Osteocyte (in vitro differentiated cells): ENCODE measurements around the gene HOXD10. TPM values are rescaled to one million over a fixed set of nuclear protein-coding genes. Genes with fewer than 3 reads are reported as not detected.

Source experiments
- DNase-seq: peaks from one replicate; pipeline ENCODE4 v3.0.0; 2021; ENCODE audit warnings: mixed read lengths; ENCODE audit not compliant: unreplicated experiment; ENCODE audit errors: extremely low spot score
- H3K27ac Mint-ChIP-seq: one replicate; pipeline ENCODE4 v1.8.0; 2021; ENCODE audit warnings: mild to moderate bottlenecking, mixed read lengths; ENCODE audit not compliant: unreplicated experiment
- H3K27me3 Mint-ChIP-seq: one replicate; pipeline ENCODE4 v1.8.0; 2021; ENCODE audit warnings: mixed read lengths; ENCODE audit not compliant: unreplicated experiment
- H3K36me3 Mint-ChIP-seq: one replicate; pipeline ENCODE4 v1.8.0; 2021; ENCODE audit warnings: mixed read lengths; ENCODE audit not compliant: unreplicated experiment
- H3K4me1 Mint-ChIP-seq: one replicate; pipeline ENCODE4 v1.8.0; 2021; ENCODE audit warnings: mixed read lengths; ENCODE audit not compliant: unreplicated experiment
- H3K4me3 Mint-ChIP-seq: one replicate; pipeline ENCODE4 v1.8.0; 2021; ENCODE audit warnings: mild to moderate bottlenecking, moderate library complexity, mixed read lengths; ENCODE audit not compliant: unreplicated experiment
- H3K9me3 Mint-ChIP-seq: one replicate; pipeline ENCODE4 v1.8.0; 2021; ENCODE audit warnings: mixed read lengths; ENCODE audit not compliant: unreplicated experiment
- CTCF ChIP-seq: fragments of 200-600 bp; sonication (generic); IDR thresholded peaks from 2 replicates; pipeline ENCODE4 v1.5.0; 2021; ENCODE audit warnings: antibody characterized with exemption, mild to moderate bottlenecking, moderate library complexity
- total RNA-seq: library from RNA; stranded (reverse); gene quantifications from 2 replicates; pipeline ENCODE4 v1.2.1, GENCODE V29; 2021

The HOXD10 gene
- total RNA-seq, 1 donor from 2014 or later = not detected

- peaks cover 87% of the 10 kb centered on the region for H3K27me3 Mint-ChIP-seq
- H3K4me1 Mint-ChIP-seq = peaks cover 7% of the 10 kb centered on the region
- no peaks in the 10 kb centered on the region for H3K9me3 Mint-ChIP-seq
- no peak overlapping the region for H3K27ac Mint-ChIP-seq
- no peak overlapping the region for H3K4me3 Mint-ChIP-seq
- DNase-seq = no peak
- TF ChIP-seq CTCF = no peak
- H3K36me3 Mint-ChIP-seq = no peaks in the 10 kb centered on the region
Measured at GRCh38 chr2:176112375-176113302, 3.9 kb upstream of the HOXD10 start.

GRCh38 chr2:176114120-176114929 is 2.3 kb upstream of the HOXD10 start:
- peaks cover 97% of the 10 kb centered on the region for H3K27me3 Mint-ChIP-seq
- TF ChIP-seq CTCF = no peak

GRCh38 chr2:176114930-176115625 is 1.5 kb upstream of the HOXD10 start:
- Mint-ChIP-seq H3K4me3 (no peak overlapping the region), H3K27me3 (peaks cover 97% of the 10 kb centered on the region), H3K9me3 (peaks cover 3% of the 10 kb centered on the region), H3K4me1 (peaks cover 3% of the 10 kb centered on the region), H3K27ac (no peak overlapping the region), H3K36me3 (no peaks in the 10 kb centered on the region)
- no peak for DNase-seq
- no peak for TF ChIP-seq CTCF

More at GRCh38 chr2:176114120-176114929, 2.3 kb upstream of the HOXD10 start:
- Mint-ChIP-seq H3K36me3 (no peaks in the 10 kb centered on the region), H3K27ac (no peak overlapping the region), H3K4me1 (peaks cover 5% of the 10 kb centered on the region), H3K4me3 (no peak overlapping the region), H3K9me3 (peaks cover 3% of the 10 kb centered on the region)
- DNase-seq = no peak

- no peak overlapping the region for H3K4me3 Mint-ChIP-seq
- DNase-seq = no peak
- TF ChIP-seq CTCF = no peak
- H3K27ac Mint-ChIP-seq = no peak overlapping the region
- no peaks in the 10 kb centered on the region for H3K4me1 Mint-ChIP-seq
- peaks cover 91% of the 10 kb centered on the region for H3K27me3 Mint-ChIP-seq
- peaks cover 1% of the 10 kb centered on the region for H3K36me3 Mint-ChIP-seq
- peaks cover 3% of the 10 kb centered on the region for H3K9me3 Mint-ChIP-seq
Measured at GRCh38 chr2:176117162-176117822, 714 bp downstream of the HOXD10 start.
